GM18526 (cell line): ENCODE measurements around the gene GRAMD2A.

Experiments used
- POLR2A ChIP-seq: IDR thresholded peaks from 3 replicates; pipeline ENCODE4 v1.6.1; 2011; ENCODE audit not compliant: insufficient read length; ENCODE audit errors: extremely low read depth

GRAMD2A gene

DNA sequence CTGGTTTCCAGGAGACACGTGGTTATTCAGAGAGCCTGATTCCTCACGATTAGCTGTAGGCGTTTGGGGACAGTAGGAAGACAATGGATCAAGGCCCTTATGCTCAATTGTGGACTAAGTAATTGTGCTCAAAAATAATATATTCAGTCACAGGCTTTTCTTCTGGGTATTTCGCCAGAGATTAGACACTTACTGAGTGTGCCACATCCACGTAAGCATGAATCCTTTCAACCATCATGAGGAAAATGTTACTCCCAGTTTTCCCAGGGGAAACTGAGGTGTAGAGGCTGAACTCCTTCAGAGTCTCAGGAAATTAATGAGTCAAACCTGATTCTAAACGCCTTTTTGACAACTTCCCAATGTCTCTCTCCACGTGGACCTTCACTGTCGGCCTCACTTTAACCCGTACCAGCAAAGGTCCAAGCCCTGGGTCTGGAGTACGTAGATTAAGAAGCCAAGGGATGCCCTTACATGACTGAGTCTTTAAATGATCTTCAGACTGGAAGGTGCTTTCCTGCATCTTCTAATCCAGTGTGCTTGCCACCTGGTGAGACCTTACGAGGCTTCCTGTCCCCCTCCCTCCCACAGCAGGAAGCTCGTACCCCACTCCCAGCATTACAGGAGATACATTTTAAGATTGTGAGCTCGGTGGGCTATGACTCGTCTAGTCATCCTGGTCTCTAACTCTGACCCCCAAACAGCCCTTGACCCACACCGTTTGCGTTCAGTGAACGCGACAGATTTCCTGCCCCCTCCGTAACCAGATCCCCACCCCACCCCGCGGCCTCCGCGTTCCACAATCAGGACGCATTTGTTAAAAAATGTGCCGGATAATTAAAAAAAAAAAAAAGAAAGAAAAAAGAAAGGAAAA, 31.7 kb upstream of the GRAMD2A start:
- peak; percentile 51 for TF ChIP-seq POLR2A

GRCh38 chr15:72227720-72228119, 30.1 kb upstream of the GRAMD2A start:
- no peak for TF ChIP-seq POLR2A

GRCh38 chr15:72227192-72227586, 29.6 kb upstream of the GRAMD2A start:
- TF ChIP-seq POLR2A, result no peak

- TF ChIP-seq POLR2A, result no peak
Measured at GRCh38 chr15:72223278-72223677, 25.7 kb upstream of the GRAMD2A start.

DNA sequence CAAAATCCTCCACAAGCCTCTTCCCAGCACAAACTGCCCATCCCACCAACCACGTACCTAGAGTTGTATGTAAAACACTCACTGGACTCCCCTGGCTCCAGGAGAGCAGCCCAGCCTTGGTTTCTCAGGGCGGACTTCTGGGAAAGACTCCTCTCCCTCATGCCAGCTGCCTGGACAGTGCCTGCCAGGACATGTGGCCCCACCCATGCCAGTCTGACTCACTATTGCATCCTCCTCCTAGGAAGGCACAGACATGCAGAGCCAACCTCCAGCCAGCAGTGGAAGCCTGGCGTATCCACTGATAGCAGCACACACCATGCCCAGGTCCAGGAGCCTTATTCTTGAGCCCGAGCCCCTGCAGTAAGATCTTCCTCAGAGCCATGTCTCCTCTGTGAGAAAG, 24.8 kb upstream of the GRAMD2A start:
- no peak for TF ChIP-seq POLR2A

- no peak for TF ChIP-seq POLR2A
Measured at GRCh38 chr15:72220687-72221086, 23.1 kb upstream of the GRAMD2A start.

- no peak for TF ChIP-seq POLR2A
Measured at GRCh38 chr15:72217216-72217615, 19.6 kb upstream of the GRAMD2A start.

DNA sequence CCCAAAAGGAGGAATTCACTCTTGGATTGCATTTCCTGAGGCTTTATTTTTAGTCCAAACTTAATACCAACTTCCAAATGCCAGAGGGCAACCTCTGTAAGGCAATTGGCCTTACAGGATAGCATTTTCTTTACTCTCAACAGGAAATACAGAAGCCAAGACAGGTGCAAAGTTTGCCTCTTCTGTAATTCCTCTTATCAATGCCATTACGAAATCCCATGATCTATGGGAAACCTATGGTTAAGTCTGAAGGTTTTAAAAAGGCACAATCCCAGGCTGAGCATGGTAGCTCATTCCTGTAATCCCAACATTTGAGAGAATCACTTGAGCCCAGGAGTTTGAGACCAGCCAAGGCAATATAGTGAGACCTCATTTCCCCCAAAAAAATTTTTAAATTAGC, 18.5 kb upstream of the GRAMD2A start:
- no peak for TF ChIP-seq POLR2A

GRCh38 chr15:72207558-72208085, 10.0 kb upstream of the GRAMD2A start:
- no peak for TF ChIP-seq POLR2A

GRCh38 chr15:72206677-72207000, 9.1 kb upstream of the GRAMD2A start:
- TF ChIP-seq POLR2A, result no peak

DNA sequence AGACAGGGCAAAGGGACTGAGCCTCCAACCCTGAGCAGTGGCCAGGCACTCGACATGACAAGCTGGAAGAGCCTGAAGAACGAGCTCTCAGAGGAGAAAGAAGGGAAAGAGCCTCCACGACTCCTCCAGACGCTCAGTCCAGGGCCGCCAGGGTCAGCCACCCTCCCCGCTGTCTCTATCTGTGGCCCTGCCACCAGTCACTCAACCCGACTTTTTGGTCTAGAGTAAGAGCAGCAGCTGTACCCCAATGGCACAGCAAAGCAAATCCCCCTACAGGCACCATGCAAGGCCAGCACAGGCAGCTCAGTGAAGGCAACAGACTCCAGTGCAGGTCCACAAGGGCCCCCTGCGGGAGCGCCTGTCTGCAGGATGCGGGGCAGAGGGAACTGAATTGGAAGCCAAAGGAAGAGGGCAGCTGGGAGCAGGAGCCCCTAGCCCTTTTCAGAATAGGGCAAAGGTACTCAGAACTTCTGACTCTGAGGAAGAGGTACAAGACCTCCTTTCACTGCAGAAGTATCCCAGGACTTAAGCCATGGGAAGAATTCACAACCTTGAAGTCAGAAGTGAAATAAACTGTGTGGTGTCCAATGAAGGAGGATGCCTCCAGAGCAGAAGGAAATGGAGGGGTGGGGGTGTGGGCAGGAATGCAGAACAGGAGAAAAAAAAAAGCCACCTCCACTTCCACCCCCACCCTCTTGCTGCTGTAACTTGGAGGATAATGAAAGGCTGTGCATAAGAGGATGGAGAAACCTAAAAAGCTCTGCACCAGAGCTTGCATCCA, 8.5 kb upstream of the GRAMD2A start:
- no peak for TF ChIP-seq POLR2A

GRCh38 chr15:72205273-72205672, 7.7 kb upstream of the GRAMD2A start:
- no peak for TF ChIP-seq POLR2A

GRCh38 chr15:72203507-72203837, 5.9 kb upstream of the GRAMD2A start:
- no peak for TF ChIP-seq POLR2A

DNA sequence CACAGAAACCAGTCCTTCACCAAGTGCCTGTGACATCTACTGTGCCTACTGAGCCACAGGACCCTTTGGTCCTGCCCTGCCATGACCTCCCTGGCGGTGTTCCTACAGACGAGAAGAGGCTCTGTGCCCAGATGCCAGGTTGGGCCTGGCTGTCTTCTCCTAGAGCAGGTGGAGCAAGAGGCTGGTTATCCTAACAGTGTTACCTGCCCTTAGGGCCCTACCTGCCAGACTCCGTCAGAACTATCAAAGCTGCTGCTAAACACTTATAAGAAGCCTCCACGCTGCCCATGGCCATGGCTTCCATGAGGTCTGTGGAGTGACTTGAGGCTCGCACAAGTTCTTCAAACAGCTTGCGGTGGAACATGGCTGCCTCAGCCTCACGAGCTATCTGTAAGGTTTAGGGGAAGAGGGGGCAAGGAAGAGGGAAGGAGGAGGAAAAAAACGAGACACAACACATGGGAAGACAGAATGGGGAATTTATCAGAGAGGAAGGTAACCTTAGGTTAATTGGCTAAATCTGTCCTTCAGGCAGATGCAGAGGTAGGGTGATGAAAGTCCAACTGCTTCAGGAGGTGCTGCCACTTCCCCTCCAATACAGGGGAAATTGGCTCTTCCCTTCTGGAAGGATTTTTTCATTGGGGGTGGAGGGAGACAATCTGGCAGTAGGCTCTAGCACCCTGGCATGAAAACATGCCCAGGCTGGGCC, 5.4 kb upstream of the GRAMD2A start:
- no peak for TF ChIP-seq POLR2A

DNA sequence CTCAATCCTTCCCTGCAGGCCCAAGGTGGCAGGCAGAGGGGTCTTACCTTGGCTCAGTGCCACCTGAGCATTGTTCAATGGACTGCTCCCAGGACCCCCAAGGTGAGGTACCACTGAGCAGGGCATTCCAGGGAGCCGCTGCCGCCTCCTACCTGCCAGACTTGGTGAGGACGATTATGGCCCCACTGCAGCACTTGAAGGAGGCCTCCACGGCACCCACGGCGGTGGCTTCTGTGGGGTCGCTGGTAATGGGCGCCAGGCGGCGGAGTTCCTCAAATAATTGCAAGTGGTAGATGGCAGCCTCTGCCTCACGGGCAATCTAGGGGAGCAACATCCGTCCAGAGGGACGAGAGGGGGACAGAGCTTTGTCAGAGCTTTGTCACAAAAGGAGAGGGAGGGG, 4.7 kb upstream of the GRAMD2A start:
- no peak for TF ChIP-seq POLR2A
